HEK293 (cell line): Measurements from ENCODE around the gene KREMEN1.

Experiments used
- GLIS1 ChIP-seq: fragments of 450-650 bp; formaldehyde crosslinking; IDR thresholded peaks from 2 replicates; pipeline ENCODE4 v1.5.1; 2016; ENCODE audit warnings: missing biosample characterization, missing genetic modification characterization
- GLIS2 ChIP-seq: fragments of 450-650 bp; formaldehyde crosslinking; IDR thresholded peaks from 2 replicates; pipeline ENCODE4 v1.5.1; 2016; ENCODE audit warnings: missing biosample characterization, missing genetic modification characterization
- HOXC10 ChIP-seq: sonication (generic); formaldehyde crosslinking; IDR thresholded peaks from 2 replicates; pipeline ENCODE4 v1.8.1; 2023; ENCODE audit warnings: mild to moderate bottlenecking, missing genetic modification reagents
- KLF17 ChIP-seq: fragments of 450-650 bp; formaldehyde crosslinking; IDR thresholded peaks from 2 replicates; pipeline ENCODE4 v1.5.1; 2016; ENCODE audit warnings: missing biosample characterization, missing genetic modification characterization
- PRDM10 ChIP-seq: fragments of 450-650 bp; formaldehyde crosslinking; IDR thresholded peaks from 2 replicates; pipeline ENCODE4 v1.5.1; 2016; ENCODE audit warnings: missing biosample characterization, missing genetic modification characterization
- SETDB1 ChIP-seq: IDR thresholded peaks from one replicate; pipeline ENCODE4 v1.6.1; 2017; ENCODE audit warnings: mild to moderate bottlenecking, low read length, moderate library complexity, mixed read lengths; ENCODE audit not compliant: insufficient read length
- SP2 ChIP-seq: fragments of 450-650 bp; formaldehyde crosslinking; IDR thresholded peaks from 2 replicates; pipeline ENCODE4 v1.5.1; 2016; ENCODE audit warnings: missing biosample characterization, missing genetic modification characterization
- ZBTB20 ChIP-seq: fragments of 450-650 bp; formaldehyde crosslinking; IDR thresholded peaks from 2 replicates; pipeline ENCODE4 v1.5.1; 2016; ENCODE audit warnings: missing biosample characterization, missing genetic modification characterization
- ZFP69B ChIP-seq: fragments of 450-650 bp; formaldehyde crosslinking; IDR thresholded peaks from 2 replicates; pipeline ENCODE4 v1.5.1; 2016; ENCODE audit warnings: missing biosample characterization, missing genetic modification characterization
- ZIC2 ChIP-seq: fragments of 450-650 bp; formaldehyde crosslinking; IDR thresholded peaks from 2 replicates; pipeline ENCODE4 v1.5.1; 2016; ENCODE audit warnings: missing biosample characterization, missing genetic modification characterization
- ZNF184 ChIP-seq: fragments of 450-650 bp; IDR thresholded peaks from 2 replicates; pipeline ENCODE4 v1.5.1; 2018; ENCODE audit warnings: missing biosample characterization, mild to moderate bottlenecking, missing genetic modification characterization
- ZNF335 ChIP-seq: fragments of 450-650 bp; formaldehyde crosslinking; conservative IDR thresholded peaks from 2 replicates; pipeline ENCODE4 v1.5.1; 2016; ENCODE audit warnings: missing biosample characterization, missing genetic modification characterization
- ZNF341 ChIP-seq: fragments of 450-650 bp; formaldehyde crosslinking; IDR thresholded peaks from 2 replicates; pipeline ENCODE4; 2016; ENCODE audit warnings: low read depth, missing biosample characterization, missing genetic modification characterization
- ZNF366 ChIP-seq: fragments of 450-650 bp; formaldehyde crosslinking; conservative IDR thresholded peaks from 2 replicates; pipeline ENCODE4 v1.5.1; 2016; ENCODE audit warnings: missing biosample characterization, missing genetic modification characterization
- ZNF391 ChIP-seq: fragments of 450-650 bp; formaldehyde crosslinking; IDR thresholded peaks from 2 replicates; pipeline ENCODE4 v1.5.1; 2016; ENCODE audit warnings: low read depth, missing biosample characterization, missing genetic modification characterization, borderline replicate concordance
- ZNF473 ChIP-seq: fragments of 450-650 bp; formaldehyde crosslinking; IDR thresholded peaks from 2 replicates; pipeline ENCODE4 v1.5.1; 2017; ENCODE audit warnings: missing biosample characterization, missing genetic modification characterization
- ZNF629 ChIP-seq: fragments of 450-650 bp; formaldehyde crosslinking; IDR thresholded peaks from 2 replicates; pipeline ENCODE4 v1.5.1; 2017; ENCODE audit warnings: missing biosample characterization, missing genetic modification characterization
- ZNF777 ChIP-seq: fragments of 450-650 bp; formaldehyde crosslinking; IDR thresholded peaks from 2 replicates; pipeline ENCODE4 v1.5.1; 2017; ENCODE audit warnings: missing biosample characterization, missing genetic modification characterization, borderline replicate concordance
- TF ChIP-seq, protein P1 (sequence below): fragments of 450-650 bp; formaldehyde crosslinking; IDR thresholded peaks from 2 replicates; pipeline ENCODE4 v1.5.1; 2016; ENCODE audit warnings: missing biosample characterization, missing genetic modification characterization
- TF ChIP-seq, protein P2 (sequence below): fragments of 450-650 bp; formaldehyde crosslinking; IDR thresholded peaks from 2 replicates; pipeline ENCODE4 v1.5.1; 2016; ENCODE audit warnings: missing biosample characterization, missing genetic modification characterization
- TF ChIP-seq, protein P3 (sequence below): fragments of 450-650 bp; formaldehyde crosslinking; IDR thresholded peaks from 2 replicates; pipeline ENCODE4 v1.5.1; 2016; ENCODE audit warnings: missing biosample characterization, missing genetic modification characterization
- TF ChIP-seq, protein P4 (sequence below): fragments of 450-650 bp; formaldehyde crosslinking; IDR thresholded peaks from 2 replicates; pipeline ENCODE4 v1.5.1; 2016; ENCODE audit warnings: missing biosample characterization, missing genetic modification characterization

KREMEN1 gene

GRCh38 chr22:29031227-29032011, 41.4 kb upstream of the KREMEN1 start (continued):
- TF ChIP-seq, protein P1, sequence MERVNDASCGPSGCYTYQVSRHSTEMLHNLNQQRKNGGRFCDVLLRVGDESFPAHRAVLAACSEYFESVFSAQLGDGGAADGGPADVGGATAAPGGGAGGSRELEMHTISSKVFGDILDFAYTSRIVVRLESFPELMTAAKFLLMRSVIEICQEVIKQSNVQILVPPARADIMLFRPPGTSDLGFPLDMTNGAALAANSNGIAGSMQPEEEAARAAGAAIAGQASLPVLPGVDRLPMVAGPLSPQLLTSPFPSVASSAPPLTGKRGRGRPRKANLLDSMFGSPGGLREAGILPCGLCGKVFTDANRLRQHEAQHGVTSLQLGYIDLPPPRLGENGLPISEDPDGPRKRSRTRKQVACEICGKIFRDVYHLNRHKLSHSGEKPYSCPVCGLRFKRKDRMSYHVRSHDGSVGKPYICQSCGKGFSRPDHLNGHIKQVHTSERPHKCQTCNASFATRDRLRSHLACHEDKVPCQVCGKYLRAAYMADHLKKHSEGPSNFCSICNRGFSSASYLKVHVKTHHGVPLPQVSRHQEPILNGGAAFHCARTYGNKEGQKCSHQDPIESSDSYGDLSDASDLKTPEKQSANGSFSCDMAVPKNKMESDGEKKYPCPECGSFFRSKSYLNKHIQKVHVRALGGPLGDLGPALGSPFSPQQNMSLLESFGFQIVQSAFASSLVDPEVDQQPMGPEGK (tag by site-specific recombination): peak; percentile 80
- TF ChIP-seq, protein P2, sequence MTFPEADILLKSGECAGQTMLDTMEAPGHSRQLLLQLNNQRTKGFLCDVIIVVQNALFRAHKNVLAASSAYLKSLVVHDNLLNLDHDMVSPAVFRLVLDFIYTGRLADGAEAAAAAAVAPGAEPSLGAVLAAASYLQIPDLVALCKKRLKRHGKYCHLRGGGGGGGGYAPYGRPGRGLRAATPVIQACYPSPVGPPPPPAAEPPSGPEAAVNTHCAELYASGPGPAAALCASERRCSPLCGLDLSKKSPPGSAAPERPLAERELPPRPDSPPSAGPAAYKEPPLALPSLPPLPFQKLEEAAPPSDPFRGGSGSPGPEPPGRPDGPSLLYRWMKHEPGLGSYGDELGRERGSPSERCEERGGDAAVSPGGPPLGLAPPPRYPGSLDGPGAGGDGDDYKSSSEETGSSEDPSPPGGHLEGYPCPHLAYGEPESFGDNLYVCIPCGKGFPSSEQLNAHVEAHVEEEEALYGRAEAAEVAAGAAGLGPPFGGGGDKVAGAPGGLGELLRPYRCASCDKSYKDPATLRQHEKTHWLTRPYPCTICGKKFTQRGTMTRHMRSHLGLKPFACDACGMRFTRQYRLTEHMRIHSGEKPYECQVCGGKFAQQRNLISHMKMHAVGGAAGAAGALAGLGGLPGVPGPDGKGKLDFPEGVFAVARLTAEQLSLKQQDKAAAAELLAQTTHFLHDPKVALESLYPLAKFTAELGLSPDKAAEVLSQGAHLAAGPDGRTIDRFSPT (tag by site-specific recombination): peak; percentile 8; the same call in 1 of the 2 replicates
- peak; percentile 82 for TF ChIP-seq ZNF629 (tag by site-specific recombination)
- TF ChIP-seq HOXC10 (CRISPR knock-in tag): no peak
- 0 out of 2 replicates have a peak, but pooled peaks have one; percentile 25 for TF ChIP-seq KLF17 (tag by site-specific recombination)
- TF ChIP-seq SETDB1: no peak
- TF ChIP-seq ZNF335 (tag by site-specific recombination): peak; percentile 37
- TF ChIP-seq ZNF391 (tag by site-specific recombination): no peak
- no peak for TF ChIP-seq ZNF777 (tag by site-specific recombination)
- peak; percentile 79 for TF ChIP-seq ZNF366 (tag by site-specific recombination)
- TF ChIP-seq, protein P3, sequence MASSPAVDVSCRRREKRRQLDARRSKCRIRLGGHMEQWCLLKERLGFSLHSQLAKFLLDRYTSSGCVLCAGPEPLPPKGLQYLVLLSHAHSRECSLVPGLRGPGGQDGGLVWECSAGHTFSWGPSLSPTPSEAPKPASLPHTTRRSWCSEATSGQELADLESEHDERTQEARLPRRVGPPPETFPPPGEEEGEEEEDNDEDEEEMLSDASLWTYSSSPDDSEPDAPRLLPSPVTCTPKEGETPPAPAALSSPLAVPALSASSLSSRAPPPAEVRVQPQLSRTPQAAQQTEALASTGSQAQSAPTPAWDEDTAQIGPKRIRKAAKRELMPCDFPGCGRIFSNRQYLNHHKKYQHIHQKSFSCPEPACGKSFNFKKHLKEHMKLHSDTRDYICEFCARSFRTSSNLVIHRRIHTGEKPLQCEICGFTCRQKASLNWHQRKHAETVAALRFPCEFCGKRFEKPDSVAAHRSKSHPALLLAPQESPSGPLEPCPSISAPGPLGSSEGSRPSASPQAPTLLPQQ (tag by site-specific recombination): 0 out of 2 replicates have a peak, but pooled peaks have one; percentile 17
- peak; percentile 35 for TF ChIP-seq GLIS2
- peak; percentile 21; the same call in 1 of the 2 replicates for TF ChIP-seq ZFP69B (tag by site-specific recombination)
- TF ChIP-seq, protein P4, sequence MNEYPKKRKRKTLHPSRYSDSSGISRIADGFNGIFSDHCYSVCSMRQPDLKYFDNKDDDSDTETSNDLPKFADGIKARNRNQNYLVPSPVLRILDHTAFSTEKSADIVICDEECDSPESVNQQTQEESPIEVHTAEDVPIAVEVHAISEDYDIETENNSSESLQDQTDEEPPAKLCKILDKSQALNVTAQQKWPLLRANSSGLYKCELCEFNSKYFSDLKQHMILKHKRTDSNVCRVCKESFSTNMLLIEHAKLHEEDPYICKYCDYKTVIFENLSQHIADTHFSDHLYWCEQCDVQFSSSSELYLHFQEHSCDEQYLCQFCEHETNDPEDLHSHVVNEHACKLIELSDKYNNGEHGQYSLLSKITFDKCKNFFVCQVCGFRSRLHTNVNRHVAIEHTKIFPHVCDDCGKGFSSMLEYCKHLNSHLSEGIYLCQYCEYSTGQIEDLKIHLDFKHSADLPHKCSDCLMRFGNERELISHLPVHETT (tag by site-specific recombination): no peak
- peak; percentile 75 for TF ChIP-seq PRDM10 (tag by site-specific recombination)
- peak; percentile 70 for TF ChIP-seq GLIS1
- TF ChIP-seq SP2: peak; percentile 9; the same call in 1 of the 2 replicates
- peak; percentile 53 for TF ChIP-seq ZIC2 (tag by site-specific recombination)
- peak; percentile 11; the same call in 1 of the 2 replicates for TF ChIP-seq ZNF184 (tag by site-specific recombination)
- no peak for TF ChIP-seq ZNF473 (tag by site-specific recombination)
- peak; percentile 66 for TF ChIP-seq ZNF341
- TF ChIP-seq ZBTB20 (tag by site-specific recombination): peak; percentile 59
- TF ChIP-seq, all 188 proteins: peak for 21
